Prostate gland (tissue), 2 donors: Measurements from ENCODE around the gene OSCAR.

ENCODE experiments used
- POLR2A ChIP-seq: fragments of 450-650 bp; IDR thresholded peaks from one replicate; pipeline ENCODE4 v1.6.1; 2016; ENCODE audit warnings: antibody characterized with exemption, mild to moderate bottlenecking
- TF ChIP-seq, protein P1 (sequence below), 4 experiments: fragments of 200-600 bp in 2 of 4; fragments of 450-650 bp in 2 of 4; sonication (generic) in 2 of 4; IDR thresholded peaks; 1 replicate in 3 of 4; 2 replicates in 1 of 4; pipeline ENCODE4 v1.5.1; 2016 to 2019; ENCODE audit warnings: antibody characterized with exemption in 4 of 4, mild to moderate bottlenecking in 2 of 4, moderate library complexity in 2 of 4

GRCh38 chr19:54136086-54136863, 35.7 kb upstream of the OSCAR start:
- TF ChIP-seq, protein P1, sequence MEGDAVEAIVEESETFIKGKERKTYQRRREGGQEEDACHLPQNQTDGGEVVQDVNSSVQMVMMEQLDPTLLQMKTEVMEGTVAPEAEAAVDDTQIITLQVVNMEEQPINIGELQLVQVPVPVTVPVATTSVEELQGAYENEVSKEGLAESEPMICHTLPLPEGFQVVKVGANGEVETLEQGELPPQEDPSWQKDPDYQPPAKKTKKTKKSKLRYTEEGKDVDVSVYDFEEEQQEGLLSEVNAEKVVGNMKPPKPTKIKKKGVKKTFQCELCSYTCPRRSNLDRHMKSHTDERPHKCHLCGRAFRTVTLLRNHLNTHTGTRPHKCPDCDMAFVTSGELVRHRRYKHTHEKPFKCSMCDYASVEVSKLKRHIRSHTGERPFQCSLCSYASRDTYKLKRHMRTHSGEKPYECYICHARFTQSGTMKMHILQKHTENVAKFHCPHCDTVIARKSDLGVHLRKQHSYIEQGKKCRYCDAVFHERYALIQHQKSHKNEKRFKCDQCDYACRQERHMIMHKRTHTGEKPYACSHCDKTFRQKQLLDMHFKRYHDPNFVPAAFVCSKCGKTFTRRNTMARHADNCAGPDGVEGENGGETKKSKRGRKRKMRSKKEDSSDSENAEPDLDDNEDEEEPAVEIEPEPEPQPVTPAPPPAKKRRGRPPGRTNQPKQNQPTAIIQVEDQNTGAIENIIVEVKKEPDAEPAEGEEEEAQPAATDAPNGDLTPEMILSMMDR (IDR thresholded peaks at IDR 0.05), result no peak
- TF ChIP-seq POLR2A, result no peak
